ENCODE measurements around the gene AMBP.
"Not testable (repeated sequence)": the region's sequence is repeated elsewhere in the genome, so short reads cannot be mapped to it uniquely, and the experiment has no call there.

The AMBP gene

DNA sequence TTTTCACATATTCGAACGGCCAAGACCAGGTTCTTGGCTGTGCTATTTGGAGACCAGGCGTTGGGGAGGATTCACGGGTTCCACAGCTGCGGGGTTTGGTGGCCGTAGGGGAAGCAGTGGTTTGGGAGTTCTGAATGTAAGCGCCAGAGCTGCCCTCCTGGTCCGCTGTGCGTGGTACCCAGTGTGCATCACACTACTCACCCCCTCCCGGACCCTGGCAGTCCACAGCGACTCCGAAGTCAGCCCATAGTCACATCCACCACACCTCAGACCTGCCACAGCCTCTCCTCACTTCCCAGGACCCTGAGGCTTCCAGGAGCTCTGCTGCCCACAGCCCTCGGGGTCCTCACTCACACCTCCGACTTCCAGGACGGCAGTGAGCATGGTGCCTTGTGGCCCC is 26.8 kb downstream of the AMBP start:
- no peak for DNase-seq (ENCODE audit: low read depth in 2 of 2)

DNA sequence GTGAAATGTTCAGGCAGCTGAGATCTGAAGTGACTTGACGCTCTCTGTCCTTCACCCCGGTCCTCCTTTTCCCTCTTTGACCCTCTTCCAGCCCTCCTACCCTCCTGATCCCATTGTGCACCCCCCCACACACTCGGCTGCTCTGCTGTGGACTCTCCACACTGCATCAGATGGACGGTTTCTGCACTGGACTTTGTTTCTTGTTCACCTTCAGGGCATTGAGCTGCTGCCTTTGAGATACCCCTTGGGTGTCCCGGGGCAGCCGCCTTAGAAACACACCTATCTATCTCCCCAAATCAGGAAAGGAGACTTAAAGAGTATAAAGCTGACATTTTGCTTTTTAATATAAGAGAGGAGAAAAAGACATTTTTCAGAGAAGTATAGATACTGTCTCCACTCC is 27.5 kb downstream of the AMBP start:
- DNase-seq (ENCODE audit: low read depth in 2 of 2): no peak

DNA sequence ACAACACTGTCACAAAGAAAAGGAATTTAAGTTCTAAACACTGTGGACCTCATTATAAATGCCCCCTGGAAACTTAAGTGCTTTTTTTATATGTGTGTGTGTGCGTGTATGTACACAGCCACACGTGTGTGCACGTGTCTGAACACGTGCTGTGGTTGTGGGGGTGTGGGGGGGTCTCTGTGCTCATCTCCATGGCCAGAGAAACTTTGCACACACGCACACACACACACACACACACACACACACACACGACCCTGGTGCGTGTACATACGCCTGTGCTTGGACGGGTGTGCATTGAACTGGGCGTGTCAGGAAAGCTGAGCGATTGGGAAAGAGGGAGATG is 27.9 kb downstream of the AMBP start:
- no peak for DNase-seq (ENCODE audit: low read depth in 2 of 2)

DNA sequence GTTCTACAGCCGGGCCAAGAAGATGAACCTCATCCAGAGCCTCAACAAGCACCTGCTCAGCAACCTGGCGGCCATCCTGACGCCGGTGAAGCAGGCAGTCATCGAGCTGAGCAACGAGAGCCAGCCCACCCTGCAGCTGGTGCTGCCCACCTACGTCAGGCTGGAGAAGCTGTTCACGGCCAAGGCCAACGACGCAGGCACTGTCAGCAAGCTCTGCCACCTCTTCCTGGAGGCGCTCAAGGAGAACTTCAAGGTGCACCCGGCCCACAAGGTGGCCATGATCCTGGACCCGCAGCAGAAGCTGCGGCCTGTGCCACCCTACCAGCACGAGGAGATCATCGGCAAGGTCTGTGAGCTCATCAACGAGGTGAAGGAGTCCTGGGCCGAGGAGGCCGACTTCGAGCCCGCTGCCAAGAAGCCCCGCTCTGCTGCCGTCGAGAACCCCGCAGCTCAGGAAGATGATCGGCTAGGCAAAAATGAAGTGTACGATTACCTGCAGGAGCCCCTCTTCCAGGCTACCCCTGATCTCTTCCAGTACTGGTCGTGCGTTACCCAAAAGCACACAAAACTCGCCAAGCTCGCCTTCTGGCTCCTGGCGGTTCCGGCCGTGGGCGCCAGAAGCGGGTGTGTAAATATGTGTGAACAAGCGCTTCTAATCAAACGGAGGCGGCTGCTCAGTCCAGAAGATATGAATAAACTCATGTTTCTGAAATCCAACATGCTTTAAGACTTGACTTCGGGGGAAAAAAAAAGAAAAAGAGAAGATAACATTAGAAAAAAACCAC is 28.5 kb downstream of the AMBP start:
- no peak for DNase-seq (ENCODE audit: low read depth in 2 of 2)

- no peak for DNase-seq (ENCODE audit: low read depth in 2 of 2)
Observed at GRCh38 chr9:114048533-114049415, 29.3 kb downstream of the AMBP start.

DNA sequence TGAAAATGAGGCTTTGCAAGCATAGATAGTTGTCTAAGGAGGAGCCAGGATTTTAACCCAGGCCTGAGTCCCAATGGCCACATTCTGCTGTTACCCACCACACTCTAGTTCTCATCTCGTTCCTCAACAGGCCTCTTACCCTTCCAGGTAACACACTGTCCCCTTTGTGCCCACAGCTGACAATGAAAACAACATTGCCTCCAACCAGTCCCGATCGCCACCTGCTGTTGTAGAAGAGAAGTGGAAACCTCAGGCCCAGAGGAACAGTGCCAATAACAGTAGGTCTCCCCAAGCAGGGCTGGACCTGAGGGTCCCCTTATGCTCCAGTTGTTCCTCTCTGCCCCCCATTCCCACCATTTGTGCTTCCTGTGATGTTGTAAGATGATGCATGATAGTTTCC is 30.4 kb downstream of the AMBP start:
- no peak for DNase-seq (ENCODE audit: low read depth in 2 of 2)

DNA sequence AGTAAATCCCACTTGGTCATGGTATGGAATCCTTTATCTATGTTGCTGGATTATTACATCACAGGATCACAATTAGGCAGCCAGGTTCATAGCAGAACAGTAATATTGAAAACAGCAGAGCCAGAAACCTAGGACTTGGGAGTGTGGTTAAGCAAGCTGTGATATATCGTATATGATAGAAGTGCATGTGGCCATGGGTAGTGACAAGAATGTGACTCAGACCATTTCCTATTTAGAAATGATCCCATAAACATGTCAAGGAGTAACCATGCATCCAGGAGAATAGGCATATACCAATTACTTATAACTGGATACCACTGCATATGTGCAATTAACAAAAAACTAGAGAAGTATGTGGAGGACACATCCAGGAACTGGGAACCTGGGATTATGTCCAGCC is 31.2 kb downstream of the AMBP start:
- DNase-seq (ENCODE audit: low read depth in 2 of 2): no peak

GRCh38 chr9:114046237-114046755 is 31.8 kb downstream of the AMBP start:
- DNase-seq (ENCODE audit: low read depth in 2 of 2): no peak

DNA sequence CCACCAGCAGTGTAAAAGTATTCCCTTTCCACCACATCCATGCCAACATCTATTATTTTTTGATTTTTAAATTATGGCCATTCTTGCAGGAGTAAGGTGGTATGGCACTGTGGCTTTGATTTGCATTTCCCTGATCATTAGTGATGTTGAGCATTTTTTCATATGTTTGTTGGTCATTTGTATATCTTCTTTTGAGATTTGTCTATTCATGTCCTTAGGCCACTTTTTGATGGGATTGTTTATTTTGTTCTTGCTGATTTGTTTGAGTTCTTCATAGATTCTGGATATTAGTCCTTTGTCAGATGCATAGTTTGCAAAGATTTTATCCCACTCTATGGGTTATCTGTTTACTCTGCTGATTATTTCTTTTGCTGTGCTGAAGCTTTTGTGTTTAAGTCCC is 34.4 kb downstream of the AMBP start:
- DNase-seq (ENCODE audit: low read depth in 2 of 2): not testable (repeated sequence)

DNA sequence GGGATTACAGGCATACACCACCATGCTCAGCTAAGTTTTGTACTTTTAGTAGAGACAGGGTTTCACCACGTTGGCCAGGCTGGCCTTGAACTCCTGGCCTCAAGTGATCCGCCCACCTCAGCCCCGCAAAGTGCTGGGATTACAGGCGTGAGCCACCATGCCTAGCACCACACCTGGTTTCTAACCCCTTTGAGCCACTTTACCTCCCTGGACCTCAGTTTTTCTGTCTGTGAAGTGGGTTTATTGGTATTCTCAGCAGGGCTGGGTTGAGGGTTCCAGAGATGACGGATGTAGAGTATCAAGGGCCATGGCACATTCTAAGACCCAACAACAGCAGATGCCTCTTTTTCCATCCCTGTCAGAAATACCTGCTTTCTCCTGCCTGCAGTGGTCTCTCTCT is 38.6 kb downstream of the AMBP start:
- DNase-seq (ENCODE audit: low read depth in 2 of 2): no peak

- no peak for DNase-seq (ENCODE audit: low read depth in 2 of 2)
Observed at GRCh38 chr9:114038724-114039313, 39.3 kb downstream of the AMBP start.

DNA sequence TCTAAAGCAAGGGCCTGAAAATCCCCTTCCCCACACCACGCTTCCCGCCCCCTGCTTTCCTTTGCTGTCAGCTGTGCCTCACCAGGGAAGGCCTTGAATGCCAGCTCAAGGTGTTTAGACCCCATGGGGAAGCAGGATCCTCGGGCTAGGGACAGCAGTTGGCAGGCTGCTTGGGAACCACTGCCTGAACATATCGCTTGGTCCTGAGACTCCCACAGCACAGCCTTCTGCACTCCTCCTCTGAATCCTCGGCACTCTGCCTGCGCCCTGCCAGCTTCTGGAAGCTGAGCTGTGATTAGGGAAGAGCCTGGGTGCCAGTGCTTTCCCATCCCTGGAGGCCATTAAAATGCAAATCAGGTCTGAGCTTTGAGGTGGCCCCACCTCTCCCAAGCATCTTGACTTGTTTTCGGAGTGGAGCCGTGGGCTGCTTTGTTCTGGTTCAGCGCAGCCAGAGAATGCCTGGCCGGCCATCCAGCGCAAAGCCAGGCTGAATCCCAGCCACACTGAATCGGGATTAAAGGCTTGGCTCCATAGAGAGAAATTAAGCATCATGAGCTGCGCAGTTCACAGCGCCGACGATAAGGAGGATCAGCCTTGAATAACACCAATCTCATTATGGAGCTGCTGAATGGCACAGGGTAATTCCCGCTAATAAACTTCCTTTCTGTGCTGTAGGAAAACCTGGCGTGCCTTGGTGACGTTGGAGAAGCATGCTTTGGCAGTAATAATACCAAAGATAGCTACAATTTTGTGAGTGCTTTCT is 40.0 kb downstream of the AMBP start:
- no peak for DNase-seq (ENCODE audit: low read depth in 2 of 2)

DNA sequence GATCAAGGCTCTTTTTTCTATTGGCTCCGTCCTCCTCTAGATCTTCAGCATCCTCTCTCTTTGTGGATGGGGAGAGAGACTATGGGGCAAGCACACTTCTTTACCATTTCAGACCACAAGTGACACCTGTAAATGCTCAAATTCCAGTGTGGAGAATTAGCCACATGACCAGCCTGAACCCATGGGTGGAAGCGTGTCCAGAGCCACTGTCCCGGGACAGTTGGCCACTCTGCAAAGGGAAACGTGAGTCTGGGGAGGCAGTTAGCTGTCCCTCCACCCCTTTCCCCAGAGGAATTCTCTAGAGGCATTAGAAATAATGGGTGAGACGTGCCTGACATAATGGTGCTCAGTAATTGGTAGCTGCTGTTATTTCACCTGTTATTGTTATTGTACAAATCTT is 40.9 kb downstream of the AMBP start:
- no peak for DNase-seq (ENCODE audit: low read depth in 2 of 2)

- DNase-seq (ENCODE audit: low read depth in 2 of 2): no peak
Observed at GRCh38 chr9:114035845-114036801, 42.0 kb downstream of the AMBP start.

- DNase-seq (ENCODE audit: low read depth in 2 of 2): no peak
Observed at GRCh38 chr9:114035221-114035844, 42.8 kb downstream of the AMBP start.

GRCh38 chr9:114034661-114035062 is 43.4 kb downstream of the AMBP start:
- DNase-seq (ENCODE audit: low read depth in 2 of 2): no peak

DNA sequence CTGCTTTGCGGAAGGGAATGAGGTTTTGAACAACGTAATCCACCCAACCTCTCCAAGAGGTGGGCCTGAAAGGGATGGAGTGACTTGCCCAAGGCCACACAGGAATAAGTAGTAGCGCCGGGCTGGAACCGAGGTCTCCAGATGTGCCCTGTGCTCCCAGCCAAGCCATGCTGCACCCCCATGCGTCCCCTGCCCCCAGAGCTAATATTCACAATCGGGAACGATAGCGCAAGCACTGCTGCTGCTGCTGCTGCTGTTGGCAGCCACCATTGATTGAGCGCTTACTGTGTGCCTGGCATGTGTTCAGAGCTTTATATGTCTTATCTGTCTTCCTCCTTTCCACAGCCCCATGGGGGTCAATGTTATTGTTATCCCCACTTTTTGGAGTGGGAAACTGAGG is 43.9 kb downstream of the AMBP start:
- DNase-seq (ENCODE audit: low read depth in 2 of 2): no peak

- no peak for DNase-seq (ENCODE audit: low read depth in 2 of 2)
Observed at GRCh38 chr9:114033397-114034103, 44.5 kb downstream of the AMBP start.

Data from stimulated activated CD4-positive, alpha-beta T cell treated with anti-CD3 and anti-CD28 coated beads, Interleukin-1b, Interleukin-23, amount 100 ng/mL, for 4 hours (primary cell).